B cell (primary cell): ENCODE measurements around the gene PLPPR1.

Source experiments
- CTCF ChIP-seq: fragments of 200-600 bp; IDR thresholded peaks from one replicate; pipeline ENCODE4 v1.8.0; 2022; ENCODE audit warnings: antibody characterized with exemption, mild to moderate bottlenecking
- EZH2 ChIP-seq: IDR thresholded peaks from 2 replicates; pipeline ENCODE4 v1.6.1; 2012; ENCODE audit warnings: borderline replicate concordance, low read depth, mild to moderate bottlenecking, moderate library complexity, low read length; ENCODE audit not compliant: insufficient read depth, poor library complexity, severe bottlenecking

- TF ChIP-seq CTCF (no peak), EZH2 (no peak)
Observed at GRCh38 chr9:101038488-101038887, 10.0 kb downstream of the PLPPR1 start.
